NOMO-1 treated with DMSO at 0.1 percent for 48 hours (cell line): ENCODE measurements around the gene ELOVL2.
"Not testable (repeated sequence)": the region's sequence is repeated elsewhere in the genome, so short reads cannot be mapped to it uniquely, and the experiment has no call there.

Source experiments
- DNase-seq: peaks from one replicate; lab custom pipeline; 2025; ENCODE audit not compliant: unreplicated experiment; lab: John Stamatoyannopoulos, UW

ELOVL2 gene

DNA sequence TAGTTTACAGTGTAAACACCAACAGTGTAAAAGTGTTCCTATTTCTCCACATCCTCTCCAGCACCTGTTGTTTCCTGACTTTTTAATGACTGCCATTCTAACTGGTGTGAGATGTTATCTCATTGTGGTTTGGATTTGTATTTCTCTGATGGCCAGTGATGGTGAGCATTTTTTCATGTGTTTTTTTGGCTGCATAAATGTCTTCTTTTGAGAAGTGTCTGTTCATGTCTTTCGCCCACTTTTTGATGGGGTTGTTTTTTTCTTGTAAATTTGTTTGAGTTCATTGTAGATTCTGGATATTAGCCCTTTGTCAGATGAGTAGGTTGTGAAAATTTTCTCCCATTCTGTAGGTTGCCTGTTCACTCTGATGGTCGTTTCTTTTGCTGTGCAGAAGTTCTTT lies 59.1 kb downstream of the ELOVL2 start:
- not testable (repeated sequence) for DNase-seq

DNA sequence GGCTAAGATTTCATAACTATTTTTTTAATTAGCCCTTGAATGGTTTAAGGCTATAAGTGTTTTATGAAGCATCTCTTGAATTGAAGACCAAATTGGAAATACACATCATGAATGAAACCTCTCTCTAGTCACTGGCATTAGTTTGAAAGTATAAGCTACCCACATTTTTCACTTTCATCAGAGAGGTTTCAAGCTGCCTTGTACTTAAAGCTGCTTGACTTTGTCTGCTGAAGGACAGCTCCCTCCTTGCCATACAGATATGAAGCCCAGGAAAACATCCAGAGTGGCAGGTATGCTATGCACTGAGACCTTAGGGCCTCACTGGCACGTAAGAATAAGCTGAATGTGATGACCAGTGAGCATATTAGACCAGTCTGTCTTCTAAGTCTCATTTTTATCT lies 62.7 kb downstream of the ELOVL2 start:
- DNase-seq: no peak

DNA sequence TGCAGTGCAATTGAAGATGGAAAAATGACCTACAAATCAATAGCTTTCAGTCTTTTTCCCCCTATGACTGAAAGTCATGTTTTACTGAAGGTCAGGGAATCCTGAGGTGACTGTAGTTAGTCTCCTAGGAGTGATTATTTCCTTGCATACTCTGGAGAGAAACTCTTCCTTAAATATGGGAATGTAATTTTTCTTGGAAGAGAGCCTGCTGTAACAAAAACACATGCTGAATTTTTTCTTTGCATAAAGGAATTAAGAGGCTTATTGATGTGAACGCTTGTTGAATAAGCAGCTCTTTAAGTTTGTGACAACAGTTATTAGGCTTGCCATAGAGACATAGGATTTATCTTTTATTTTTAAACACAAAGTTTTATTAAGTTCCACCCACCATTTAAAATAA lies 64.5 kb downstream of the ELOVL2 start:
- no peak for DNase-seq

DNA sequence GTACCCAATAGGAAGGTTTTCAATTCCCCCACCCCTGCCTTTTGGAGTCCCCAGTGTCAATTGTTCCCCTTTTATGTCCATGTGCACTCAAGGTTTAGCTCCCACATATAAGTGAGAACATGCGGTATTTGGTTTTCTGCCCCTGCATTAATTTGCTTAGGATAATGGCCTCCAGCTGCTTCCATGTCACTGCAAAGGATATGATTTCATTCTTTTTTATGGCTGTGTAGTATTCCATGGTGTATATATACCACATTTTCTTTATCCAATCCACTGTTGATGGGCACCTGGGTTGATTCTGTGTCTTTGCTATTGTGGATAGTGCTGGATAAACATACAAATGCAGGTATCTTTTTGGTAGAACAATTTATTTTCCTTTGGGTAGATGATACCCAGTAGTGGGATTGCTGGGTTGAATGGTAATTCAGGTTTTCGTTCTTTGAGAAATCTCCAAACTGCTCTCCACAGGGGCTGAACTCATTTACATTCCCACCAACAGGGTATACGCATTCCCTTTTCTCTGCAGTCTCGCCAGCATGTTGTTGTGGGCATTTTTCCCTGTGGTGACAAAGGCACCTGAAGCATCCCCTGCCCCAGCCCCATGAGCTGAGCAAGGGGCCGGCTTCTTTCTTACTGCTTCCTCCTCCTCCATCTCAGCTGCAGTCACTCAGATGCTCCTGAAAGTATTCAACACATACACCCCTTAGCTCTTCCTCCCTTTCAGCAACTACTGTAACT lies 66.7 kb downstream of the ELOVL2 start:
- no peak for DNase-seq

DNA sequence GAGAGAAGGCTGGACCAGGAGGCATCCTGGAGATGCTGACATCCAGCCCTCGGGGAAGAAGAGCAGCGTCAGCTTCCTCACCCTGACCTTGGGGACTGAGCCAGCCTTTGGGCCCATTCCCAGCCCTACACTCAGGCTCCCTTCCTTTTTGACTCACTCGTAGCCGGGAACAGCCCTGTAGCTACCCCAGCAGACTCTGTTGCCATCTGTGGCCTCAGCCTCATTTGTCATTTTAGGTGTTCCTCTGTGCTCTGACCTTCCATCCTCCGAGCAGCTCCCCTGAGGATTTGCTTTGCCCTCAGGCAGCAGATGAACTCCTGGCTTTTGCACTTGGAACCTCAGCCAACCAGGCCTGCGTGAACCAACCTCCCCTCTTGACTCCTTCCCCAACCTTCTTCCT lies 67.5 kb downstream of the ELOVL2 start:
- no peak for DNase-seq

DNA sequence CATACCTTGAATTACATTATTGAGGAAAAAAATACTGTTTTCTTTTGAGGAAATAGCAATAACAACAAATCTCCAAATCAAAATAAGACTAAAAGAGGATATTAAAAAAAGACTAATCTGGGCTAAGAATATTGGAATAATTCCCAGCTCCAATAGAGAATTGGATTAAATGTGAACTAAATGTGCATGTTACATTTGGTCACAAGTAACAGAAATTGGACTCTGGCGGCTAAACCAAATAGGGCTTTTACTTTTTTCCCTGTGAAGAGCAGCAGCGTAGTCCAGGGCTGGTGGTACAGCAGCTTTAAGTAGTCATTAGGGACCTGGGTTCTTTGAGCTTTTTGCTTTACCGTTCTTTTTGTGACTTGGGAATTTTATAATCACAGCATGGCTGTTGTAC lies 71.9 kb downstream of the ELOVL2 start:
- DNase-seq: no peak

DNA sequence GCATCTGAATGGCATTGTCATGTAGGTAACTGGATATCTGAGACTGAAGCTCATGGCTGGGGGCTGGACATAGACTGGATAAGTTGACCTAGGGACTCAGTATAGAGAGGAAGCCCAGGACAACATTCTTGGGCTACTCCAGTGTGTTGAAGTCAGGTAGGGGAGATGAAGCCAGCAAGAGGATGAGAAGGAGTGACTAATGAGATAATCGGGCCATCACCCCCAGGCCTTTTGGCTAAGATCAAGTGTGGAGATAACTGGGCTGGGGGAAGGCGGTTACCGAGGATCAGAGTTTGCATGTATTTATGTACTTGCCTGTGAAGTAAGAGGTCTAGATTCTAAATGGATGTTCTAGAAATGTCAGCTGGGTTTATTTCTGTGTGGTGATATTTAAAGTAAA lies 73.4 kb downstream of the ELOVL2 start:
- DNase-seq: no peak

DNA sequence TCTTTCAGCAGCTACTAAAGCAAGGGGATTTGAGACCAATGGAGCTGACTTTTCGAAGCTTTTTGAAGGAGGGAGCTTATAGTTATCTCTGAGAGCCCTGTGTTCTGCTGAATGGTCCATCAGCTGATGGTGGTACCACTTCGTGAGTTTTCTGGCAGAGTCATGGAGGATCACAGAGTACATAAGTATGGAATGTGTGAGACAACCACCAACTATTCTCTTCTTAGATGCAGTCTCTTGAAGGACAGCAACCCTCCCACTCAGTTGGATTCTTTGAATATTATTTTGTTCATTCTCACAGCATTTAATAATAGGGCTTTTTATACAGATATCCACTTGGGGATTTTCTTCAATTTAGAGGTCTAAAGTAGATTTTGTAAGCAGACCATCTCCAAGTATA lies 75.3 kb downstream of the ELOVL2 start:
- no peak for DNase-seq

DNA sequence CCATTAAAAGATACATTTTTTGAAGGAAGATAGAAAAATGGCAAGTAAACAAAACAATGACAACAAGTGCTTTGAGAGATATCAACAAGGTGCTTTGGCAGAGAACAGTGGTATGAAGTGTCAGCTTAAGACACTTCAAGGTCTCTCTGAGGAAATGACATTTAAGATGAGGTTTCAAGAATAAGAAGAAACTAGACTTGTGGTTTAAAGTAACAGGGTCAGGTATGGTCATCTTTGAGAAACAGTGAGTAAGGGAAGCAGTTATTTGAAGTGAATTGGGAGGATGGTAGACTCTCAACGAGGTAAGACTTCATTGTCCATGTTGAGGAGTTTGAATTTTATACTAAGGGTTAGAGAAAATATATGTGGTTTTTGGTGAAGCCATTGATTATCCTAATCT lies 79.4 kb downstream of the ELOVL2 start:
- DNase-seq: no peak

DNA sequence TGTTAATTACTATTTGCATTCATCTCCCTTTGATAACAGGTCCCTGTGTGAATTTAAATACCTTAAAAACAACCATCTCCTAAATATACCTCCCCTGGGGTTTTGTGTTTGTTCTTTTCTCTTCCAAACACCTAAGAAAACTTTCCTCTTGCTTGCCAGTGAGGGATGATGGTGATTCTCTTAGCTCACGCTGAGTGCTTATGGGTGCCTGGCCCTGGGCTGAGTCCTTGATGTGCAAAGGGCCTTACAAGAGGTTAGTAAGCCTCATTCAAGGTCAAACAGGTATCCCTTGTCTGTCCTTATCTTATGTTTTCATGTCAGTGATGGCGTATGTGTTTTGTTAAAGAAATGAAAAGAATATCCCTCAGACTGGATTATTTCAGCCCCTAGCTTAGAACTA lies 81.0 kb downstream of the ELOVL2 start:
- no peak for DNase-seq

DNA sequence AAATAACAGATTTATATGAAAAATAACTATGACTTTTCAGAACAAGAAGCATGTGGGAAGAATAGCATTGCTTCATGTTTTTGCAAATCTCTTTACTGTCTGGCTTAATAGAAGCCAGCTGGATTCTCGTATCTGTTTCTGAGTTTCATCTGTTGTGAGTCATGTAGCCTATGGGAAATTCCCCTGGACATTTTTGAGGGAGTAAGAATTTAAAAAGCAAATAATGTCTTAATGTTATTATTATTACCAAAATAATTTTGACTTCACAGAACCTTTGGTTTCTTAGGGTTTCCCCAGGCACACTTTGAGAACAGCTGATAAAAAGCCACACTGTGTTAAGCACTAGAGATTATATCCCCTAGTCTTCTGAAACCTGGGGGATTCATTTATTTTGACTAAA lies 81.4 kb downstream of the ELOVL2 start:
- DNase-seq: no peak

DNA sequence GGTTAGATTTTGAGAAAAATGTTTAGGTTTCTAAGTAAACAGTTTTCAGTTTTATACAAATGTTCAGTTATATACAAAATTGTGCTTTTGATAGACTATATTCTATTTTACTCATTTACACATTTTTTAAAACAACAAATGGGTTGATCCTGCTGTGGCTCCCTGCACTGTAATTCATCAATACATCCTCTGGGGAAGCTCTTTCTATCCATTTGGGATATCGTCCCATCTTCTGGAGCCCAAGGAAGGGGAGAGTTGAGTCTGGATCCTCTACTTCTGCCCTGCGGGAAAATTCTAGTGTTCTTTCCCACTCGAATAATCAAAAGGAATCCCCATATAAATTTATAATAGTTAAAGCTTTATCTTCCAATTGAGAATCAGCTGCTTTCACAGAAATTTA lies 82.3 kb downstream of the ELOVL2 start:
- no peak for DNase-seq

DNA sequence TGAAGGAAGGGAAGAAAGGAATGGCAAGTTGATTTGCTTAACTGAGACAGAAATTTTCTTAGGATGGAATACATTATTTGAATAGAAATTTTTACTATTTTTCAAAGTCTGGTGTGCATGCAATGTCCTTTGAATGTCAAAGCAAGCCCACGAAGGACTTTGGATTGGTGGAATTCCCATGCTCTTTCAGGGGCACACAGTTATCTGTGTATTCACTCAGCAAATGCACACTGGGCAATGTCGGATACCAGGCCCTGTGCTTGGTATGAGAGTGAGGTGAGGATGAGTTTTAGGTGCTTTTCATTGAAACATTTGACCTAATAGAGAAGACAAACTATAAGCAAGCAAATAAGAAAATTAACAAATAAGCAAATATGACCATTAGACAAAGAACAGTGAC lies 83.9 kb downstream of the ELOVL2 start:
- no peak for DNase-seq

DNA sequence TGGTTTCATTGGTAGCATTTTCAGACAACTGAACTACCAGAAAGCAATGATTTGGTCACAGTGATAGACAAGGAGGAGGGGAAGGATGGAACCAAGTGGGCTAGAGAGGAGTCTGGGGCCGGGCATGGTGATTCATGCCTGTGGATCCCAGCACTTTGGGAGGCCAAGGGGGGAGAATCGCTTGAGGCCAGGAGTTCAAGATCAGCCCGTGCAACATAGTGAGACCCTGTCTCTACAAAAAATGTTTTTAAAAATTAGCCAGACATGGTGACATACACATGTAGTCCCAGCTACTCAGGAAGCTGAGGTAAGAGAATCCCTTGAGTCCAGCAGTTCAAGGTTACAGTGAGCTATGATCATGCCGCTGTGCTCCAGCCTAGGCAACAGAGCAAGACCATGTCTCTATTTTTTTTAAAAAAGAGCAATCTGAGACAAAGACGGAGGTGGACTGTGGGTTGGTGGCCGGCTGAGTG lies 86.7 kb downstream of the ELOVL2 start:
- DNase-seq: no peak

DNA sequence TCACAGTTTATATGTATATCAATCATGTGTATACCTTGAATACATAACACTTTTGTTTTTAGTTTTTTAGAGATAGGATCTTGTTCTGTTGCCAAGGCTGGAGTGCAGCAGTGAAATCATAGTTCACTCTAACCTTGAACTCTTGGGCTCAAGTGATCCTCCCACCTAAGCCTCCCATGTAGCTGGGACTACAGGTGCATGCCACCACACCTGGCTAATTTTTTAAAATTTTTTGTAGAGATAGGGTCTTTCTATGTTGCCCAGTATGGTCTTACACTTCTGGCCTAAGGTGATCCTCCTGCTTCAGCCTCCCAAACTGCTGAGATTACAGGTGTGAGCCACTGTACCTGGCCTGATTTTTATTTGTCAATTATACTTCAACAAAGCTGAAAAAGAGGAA lies 87.3 kb downstream of the ELOVL2 start:
- no peak for DNase-seq

DNA sequence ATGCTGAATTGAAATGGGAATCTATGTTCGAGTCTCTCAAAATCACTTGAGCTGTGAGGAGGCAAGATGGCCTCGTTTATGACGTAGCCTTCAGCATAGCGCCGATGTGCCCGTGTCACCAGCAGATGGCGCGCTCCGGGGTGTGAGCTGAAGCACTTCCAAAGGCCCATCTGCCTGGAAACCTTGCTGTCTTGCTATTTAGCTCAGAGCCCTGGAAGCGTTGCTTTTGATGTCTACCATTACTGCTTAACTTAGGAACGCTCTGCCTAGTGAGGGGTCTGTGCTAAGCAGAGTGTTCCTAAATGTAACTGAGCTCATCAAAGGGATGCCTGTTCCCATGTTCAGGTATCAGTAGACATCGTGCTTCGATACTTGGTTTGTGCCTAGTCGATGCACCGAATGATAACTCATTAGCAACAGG lies 89.5 kb downstream of the ELOVL2 start:
- DNase-seq: peak; percentile 27

DNA sequence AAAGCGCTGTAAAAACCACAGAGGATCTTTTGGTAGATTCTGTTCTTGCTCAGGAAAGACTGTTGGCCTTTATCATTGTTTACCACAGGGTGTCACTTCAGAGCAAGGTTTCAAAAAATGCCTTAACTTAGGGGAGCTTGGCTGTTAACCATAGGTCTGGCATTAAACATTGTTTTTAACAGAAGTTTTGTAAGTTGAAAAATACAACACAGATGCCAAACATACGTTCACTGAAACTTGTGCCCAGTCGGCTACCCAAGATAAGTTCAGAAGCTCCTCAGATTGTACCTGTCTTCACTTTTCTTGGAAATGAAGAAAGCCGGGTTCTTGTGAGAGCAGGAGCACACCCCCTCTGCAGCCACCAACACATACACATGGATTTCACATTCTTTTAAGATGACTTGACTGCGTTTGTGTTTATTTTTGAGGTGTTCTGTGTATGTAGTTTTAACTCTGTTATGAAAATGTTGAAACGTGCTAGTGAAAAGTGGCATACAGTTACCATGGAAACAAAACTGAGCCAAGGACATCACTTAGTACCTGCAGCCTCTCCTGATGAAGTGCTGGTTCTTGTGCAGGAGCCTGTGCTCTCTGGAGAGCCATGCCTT lies 92.3 kb downstream of the ELOVL2 start:
- no peak for DNase-seq

DNA sequence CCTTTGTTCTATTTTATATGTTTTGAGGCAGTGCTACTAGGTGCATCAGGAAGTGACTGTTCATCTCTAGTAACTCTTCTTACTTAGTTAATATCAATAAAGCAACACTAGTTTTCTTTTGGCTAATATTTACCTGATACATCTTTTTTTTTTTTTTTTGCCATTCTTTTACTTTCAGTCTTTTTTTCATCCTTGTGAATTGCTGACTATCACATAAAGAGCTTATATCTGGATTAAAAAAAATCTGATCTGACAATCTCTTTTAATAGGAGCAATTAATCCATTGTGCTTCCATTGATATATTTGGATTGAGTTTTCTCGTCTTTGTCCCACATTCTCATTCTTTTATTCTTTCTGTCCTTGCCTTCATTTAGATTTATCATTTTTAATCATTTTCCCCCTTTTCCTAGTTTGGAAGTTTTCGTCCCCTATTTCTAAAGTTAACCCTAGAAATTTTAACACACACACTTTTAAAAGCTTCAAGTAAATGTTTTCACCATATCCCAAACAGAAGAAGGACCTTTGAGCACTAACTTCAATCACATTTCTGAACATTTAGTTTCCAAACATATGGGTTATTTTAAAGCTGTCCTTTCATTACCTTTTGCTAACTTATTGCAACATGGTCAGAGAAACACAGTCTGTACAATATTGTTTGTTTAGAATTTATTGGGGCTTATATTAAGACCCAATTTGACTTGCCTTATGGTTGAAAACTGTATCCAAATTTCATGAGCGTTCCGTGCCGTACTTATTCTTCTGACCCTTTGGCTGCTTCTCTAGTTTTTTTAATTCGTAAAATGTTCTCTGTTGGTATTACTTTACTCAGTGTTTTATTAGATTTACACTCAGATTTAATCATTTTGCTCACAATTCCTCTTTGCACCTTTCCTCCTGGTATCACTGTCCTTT lies 94.3 kb downstream of the ELOVL2 start:
- no peak for DNase-seq

DNA sequence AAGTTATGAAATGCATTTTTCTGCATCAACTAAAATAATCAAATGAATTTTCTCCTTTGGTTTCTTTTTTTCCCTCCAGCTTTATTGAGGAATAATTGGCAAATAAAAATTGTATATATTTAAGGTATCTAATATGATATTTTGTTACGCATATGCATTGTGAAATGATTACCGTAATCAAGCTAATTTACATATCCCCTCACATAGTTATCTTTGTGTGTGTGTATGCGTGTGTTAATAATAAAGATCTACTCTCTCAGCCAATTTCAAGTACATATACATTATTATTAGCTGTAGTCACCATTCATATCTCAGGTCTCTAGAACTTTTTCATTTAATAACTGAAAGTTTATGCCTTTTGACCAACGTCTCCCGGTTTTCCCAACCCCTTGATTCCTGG lies 96.1 kb downstream of the ELOVL2 start:
- no peak for DNase-seq

DNA sequence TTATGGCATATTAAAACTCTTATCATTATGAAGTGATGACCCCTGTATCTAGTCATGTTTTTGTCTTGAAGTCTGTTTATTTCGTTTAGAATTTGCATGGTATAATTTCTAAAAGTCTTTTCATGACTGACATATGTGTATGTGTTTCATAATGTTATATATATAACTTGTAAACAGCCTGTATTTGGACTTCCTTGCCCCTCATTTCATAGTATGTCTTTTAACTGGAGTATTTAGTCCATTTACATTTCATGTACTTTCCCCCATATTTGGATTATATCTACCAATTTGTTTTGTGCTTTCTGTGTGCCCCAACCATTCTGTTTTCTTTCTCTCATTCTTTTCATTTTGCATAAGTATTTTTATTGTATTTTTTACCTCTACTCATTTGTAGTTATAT lies 98.3 kb downstream of the ELOVL2 start:
- no peak for DNase-seq

DNA sequence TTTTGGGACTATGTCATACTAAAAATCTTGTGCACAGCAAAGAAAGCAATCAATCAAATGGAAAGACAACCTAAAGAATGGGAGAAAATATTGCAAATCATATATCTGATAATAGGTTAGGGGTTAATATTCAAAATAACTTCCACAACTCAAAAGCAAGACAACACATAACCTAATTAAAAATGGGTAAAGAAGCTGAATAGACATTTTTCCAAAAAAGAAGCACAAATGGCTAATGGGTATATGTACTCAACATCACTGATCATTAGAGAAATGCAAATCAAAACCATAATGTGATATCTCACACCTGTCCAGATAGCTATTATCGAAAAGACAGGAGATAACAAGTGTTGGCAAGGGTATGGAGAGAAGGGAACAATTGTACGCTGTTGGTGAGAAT lies 104.3 kb downstream of the ELOVL2 start:
- no peak for DNase-seq

DNA sequence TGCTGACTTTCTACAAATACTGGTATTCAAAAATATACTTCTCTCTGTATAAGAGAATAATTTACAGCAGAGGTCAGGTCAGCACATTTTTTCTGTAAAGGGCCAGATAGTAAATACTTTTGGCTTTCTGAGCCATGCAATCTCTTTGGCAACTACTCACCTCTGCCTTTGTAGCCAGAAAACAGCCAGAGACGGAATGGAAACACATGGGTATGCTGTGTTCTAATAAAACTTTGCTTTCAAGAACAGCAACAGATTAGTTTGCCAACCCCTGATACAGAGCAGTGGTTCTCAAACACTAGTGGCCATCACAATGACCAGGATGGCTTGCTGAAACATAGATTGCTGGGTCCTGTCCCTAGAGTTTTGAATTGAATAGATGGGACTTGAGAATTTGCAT lies 111.0 kb downstream of the ELOVL2 start:
- no peak for DNase-seq
